ENCODE results near the gene MRPL22.
"Not testable (repeated sequence)": the region's sequence is repeated elsewhere in the genome, so short reads cannot be mapped to it uniquely, and the experiment has no call there.

The MRPL22 gene

DNA sequence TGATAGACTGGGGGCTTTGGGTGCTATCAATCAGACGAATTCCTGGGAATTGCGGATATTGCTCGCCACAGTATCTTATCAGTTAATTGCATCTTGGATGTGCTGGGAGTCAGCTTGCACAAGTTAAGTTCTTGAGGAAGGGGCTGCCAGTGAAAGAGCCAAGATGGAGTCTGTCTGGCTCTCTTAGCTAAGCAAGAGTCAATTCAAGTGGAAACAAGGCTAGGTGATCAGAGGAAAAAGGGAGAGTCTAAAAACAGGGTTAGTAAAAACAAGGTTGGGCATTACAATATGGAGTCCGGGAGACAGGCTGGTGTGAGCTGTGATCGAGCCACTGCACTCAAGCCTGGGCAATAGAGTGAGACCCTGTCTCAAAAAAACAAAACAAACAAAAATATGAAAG lies 1.5 kb upstream of the MRPL22 start:
- intact Hi-C loops (cut with DNase I), result loop anchor here (5.0 kb wide), 1 partner anchor 182 kb away; the partner anchor contains the start of gene LARP1
- DNase-seq, result not testable (repeated sequence)

DNA sequence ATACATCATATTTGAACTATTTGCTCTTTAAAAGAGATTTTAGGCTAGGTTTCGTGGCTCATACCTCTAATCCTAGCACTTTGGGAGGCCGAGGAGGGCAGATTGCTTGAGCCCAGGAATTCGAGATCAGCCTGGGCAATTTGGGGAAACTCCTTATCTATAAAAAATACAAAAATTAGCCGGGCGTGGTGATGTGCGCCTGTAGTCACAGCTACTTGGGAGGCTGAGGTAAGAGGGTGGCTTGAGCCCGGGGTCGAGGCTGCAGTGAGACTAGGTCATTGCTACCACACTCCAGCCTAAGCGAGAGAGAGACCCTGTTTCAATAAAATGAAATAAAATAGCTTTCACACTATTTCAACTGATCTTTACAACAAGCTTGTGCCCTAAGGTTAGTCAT lies 500 bp upstream of the MRPL22 start:
- intact Hi-C loops (cut with DNase I), result loop anchor here (5.0 kb wide), 1 partner anchor 83 kb away; the partner anchor contains the start of gene CNOT8
- no peak for DNase-seq

DNA sequence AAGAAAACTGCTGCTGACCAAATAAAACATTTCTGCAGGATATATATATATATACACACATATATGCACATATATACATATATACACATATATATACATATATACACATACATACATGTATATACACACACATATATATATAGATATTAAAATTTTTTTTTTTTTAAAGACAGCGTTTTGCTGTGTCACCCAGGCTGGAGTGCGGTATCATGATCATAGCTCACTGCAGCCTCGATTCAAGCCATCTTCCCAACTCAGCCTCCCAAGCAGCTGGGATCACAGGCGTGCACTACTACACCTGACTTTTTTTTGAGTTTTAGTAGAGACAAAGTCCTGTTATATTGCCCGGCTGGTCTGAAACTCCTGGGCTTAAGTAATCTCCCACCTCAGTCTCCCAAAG lies 2.7 kb downstream of the MRPL22 start:
- intact Hi-C loops (cut with DNase I), result loop anchor here (5.0 kb wide), 1 partner anchor 86 kb away; the partner anchor contains the start of gene CNOT8
- DNase-seq, result no peak

DNA sequence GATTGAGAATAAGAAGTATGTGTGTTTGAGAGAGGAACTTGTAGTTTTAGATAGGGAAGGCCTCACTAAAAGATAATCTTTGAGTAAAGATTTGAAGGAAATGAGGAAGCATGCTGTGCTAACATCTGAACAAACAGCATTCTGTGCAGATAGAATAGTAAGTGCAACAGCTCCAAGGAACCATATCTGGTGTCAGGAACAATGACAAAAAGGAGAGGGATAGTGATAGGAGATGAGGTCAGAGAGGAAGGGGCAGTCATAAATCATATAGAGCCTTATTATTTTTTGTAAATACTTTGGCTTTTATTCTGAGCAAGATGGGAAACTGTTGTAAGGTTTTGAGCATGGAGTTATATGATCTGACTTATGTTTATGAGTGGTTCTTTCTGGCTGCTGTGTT lies 3.8 kb downstream of the MRPL22 start:
- intact Hi-C loops (cut with DNase I), result loop anchor here (5.0 kb wide), 2 partner anchors 87 to 193 kb away; partner anchors contain the start of gene CNOT8

DNA sequence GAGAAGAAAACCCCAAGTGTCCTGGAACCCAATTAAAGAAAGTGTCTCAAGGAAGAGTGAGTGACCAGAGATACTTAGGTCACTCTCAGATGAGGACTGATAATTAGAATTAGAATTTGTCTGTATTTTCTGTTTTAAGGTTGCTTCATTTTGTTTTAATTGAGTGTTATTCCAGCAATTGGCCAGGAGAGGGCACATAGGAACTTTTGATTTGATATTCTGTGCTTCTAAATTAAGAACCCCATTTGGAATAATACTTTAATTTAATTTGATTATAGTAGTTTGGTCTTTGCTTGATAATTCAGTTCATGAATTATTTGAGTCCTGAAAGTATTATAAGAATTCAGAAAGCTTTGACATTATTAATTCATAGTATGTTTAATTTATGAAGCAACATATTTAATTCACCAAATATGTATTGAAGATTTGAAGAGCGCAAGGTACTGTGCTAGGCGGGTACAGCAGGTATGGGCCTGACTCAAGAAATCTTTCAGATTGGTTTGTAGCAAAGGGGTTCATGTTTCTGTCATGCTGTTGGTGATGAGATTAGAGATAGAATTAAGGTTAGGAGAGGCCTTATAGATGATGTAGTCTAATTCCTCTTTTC lies 4.9 kb downstream of the MRPL22 start:
- intact Hi-C loops (cut with DNase I), result loop anchor here (5.0 kb wide), 1 partner anchor 192 kb away; no protein-coding TSS in a partner anchor

More for the DNA sequence above, 3.8 kb downstream of the MRPL22 start:
- DNase-seq, result no peak

DNA sequence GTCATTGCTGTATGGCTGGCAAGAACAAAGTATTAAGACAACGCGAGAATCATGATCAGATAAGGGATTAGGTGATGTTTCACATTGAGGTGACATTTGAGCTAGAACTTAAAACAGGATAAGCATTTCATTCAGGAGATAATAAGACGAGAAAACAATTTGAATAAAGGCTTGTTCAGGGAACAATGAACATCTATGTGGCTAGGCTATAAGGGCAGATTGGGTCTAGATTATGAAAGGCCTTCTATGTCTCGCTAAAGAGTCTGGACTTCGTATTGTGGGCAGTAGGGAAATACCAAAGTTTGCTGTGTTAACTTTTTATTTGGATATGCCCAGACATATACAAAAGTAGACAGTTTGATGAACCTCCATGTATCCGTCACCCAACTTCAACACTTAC lies 6.9 kb downstream of the MRPL22 start:
- intact Hi-C loops (cut with DNase I), result loop anchor here (5.0 kb wide), 1 partner anchor 190 kb away; no protein-coding TSS in a partner anchor
- DNase-seq, result no peak

More for the DNA sequence above, 4.9 kb downstream of the MRPL22 start:
- DNase-seq, result no peak

DNA sequence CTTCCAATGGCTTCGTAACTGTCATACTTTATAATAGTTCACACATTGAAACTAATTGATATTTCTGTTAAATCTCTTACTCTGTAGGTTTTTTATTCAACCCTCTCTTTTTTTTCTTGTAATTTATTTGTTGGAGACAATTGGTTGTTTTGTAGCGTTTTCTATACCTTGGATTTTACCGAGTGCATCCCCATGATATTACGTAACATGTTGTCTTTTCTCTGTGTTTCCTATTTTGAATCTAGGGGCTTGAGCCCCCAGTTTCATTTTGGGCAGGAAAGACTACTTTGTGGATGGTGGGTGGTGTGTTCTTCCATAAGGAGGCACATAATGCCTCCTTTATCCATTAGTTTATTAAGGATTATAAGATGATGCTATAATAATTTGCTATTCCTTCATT lies 7.4 kb downstream of the MRPL22 start:
- intact Hi-C loops (cut with DNase I), result loop anchor here (5.0 kb wide), 1 partner anchor 189 kb away; no protein-coding TSS in a partner anchor
- DNase-seq, result no peak

DNA sequence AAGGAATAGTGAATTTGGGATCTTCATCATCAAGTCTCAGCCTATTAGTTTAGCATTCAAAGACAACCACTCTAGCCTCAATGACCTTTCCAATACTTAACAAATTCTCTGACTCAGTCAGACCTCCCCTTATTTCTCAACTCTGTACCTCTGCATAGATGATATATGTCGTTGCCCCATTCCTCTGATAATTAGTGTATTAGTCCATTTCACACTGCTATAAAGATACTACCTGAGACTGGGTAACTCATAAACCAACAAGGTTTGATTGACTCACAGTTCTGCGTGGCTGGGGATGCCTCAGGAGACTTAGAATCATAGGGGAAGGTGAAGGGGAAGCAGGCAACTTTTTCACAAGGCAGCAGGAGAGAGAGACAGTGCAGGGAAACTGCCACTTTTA lies 8.9 kb downstream of the MRPL22 start:
- no peak for DNase-seq
- intact Hi-C loops (cut with DNase I), result loop anchor here (5.0 kb wide), 1 partner anchor 188 kb away; no protein-coding TSS in a partner anchor

DNA sequence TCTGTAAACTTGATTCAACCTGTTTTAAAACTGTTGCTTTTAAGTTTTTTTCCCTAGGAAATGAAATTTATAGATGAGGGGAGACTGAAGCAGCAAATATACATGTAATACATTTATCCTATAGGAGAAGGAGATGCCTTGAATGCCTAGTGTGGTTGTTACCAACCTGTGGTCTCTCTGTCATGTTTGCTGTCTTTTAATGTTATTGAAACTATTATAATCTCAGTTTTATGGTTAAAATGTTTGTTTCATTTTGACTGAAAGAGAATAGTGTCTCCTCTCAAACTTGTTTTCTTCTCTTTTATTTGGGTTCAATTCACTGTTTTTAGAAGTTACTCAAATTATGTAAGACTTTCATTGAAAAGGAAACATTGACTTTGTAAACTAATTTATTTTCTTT lies 15.8 kb downstream of the MRPL22 start:
- DNase-seq, result no peak
- intact Hi-C loops (cut with DNase I), result no loop called here

DNA sequence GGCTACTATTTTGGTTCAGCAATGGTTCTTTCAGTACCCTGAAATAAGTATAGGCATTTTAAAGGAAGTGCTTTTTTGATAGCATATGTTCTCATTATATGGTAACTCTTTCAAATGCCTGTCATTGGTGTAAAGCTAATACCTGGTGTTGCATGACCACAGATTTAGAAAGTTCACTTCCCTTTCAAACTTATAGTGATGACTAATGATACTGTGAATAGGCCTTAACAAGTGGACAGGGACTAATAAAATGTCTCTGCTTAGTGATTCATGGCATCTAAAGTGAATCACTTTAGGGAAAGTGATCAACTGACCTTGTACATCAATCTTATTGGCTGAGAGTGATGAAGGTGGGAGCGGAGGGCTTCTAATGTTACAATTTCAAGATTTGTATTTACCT lies 21.6 kb downstream of the MRPL22 start:
- intact Hi-C loops (cut with DNase I), result no loop called here
- no peak for DNase-seq

DNA sequence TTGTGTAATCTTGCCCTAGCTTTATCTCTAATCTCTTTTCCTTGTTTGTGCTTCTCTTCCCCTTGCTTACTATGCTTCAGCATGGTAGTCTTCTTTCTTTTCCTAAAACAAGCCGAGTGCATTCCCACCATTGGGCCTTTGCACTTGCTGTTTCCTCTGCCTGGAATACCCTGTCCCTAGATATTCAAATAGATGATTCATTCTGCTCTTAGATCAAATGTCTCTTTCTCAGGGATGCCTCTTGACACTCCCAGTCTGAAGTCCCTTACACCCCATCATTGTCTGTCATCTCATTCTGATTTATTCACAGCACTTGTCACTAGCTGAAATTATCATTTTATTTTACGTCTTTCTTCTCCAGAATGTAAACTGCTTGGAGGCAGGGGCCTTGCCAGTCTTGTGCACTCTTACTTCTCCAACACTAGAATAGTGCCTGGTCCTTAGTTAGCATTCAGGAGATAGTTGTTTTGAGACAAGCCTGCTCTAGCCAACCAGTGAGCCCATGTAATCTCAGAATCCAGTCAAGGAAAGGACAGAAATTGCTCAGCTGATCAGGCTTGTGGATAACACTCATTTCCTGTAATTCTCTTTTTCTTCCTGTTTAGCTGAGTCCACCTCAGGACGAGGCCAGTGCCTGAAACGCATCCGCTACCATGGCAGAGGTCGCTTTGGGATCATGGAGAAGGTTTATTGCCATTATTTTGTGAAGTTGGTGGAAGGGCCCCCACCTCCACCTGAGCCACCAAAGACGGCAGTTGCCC lies 25.4 kb downstream of the MRPL22 start:
- DNase-seq, result no peak
- intact Hi-C loops (cut with DNase I), result no loop called here

DNA sequence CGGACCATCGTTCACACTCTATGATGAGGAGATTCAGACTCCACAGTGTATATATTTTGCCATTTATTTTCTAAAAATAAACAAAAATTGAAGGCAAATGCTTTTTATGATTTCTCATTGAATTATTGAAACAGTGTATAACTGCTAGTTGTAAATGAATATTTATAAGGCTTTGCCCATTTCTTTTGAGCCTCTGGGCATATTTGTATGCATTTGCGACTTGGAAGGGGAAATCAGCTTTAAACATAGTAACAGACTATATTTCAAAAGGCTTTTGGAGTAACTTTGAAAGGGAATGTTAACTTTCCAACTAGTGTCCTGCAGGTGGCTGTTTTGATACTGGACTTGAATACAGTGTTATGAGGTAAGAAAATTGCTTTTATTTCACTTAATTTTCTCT lies 26.0 kb downstream of the MRPL22 start:
- no peak for DNase-seq
- intact Hi-C loops (cut with DNase I), result no loop called here

DNA sequence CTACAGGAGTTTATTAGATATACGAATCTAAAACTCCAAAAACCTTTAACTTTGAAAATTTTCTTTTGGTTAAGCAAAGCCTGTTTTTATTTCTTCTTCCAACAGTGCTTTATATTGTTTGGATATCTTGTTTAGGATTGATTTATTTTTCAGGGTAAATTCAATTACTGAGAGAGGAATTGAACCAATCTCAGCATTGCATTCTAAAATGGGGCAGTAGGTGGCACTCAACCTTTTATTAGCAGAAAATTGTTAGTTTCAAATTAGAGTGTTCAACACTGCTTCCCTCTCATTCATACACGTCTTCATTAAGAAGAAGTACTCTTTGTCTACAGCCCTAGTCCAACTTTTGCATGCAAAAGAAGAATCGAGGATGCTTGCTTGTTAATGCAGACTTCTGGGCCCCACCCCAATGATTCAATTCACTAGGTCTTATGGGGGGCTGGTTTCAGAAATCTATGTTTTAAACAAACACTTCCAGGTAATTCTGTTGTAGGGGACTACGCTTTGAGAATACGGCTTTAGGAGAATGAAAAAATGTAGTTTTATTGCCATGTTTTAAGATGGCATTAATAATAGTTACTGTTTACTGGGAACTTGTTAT lies 26.6 kb downstream of the MRPL22 start:
- intact Hi-C loops (cut with DNase I), result no loop called here
- no peak for DNase-seq

DNA sequence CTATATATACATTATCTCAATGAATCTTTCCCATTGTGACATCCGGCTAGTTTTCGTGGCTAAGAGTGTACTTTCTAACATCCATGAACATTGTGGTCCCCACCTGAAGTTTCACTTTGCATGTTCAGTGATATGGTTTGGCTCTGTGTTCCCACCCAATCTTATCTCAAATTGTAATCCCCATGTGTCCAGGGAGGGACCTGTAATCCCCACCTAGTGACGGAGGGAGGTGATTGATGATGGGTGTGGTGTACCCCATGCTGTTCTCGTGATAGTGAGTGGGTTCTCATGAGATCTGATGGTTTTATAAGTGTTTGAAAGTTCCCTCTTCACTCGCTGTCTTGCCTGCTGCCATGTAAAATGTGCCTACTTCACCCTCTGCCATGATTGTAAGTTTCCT lies 28.1 kb downstream of the MRPL22 start:
- intact Hi-C loops (cut with DNase I), result no loop called here
- DNase-seq, result no peak

DNA sequence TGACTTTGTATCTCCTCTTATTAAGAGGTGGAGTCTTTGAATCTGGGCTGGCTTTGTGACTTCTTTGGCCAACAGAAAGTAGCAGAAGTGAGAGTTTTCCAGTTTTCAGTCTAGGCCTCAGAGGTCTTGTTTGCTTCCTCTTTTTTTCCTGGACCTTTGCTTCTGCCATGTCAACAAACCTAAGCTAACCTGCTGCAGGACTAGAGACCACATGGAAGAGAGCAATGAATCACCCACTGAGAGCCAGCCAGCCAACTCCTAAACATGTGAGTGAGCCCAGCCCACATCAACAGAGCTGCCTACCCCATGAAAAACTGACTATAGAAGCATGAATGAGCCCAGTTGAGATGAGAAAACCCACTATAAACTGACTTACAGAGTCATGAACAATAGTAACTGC lies 29.9 kb downstream of the MRPL22 start:
- intact Hi-C loops (cut with DNase I), result loop anchor here (5.0 to 10.0 kb wide), 2 partner anchors 177 to 1854 kb away; no protein-coding TSS in a partner anchor
- DNase-seq, result no peak

DNA sequence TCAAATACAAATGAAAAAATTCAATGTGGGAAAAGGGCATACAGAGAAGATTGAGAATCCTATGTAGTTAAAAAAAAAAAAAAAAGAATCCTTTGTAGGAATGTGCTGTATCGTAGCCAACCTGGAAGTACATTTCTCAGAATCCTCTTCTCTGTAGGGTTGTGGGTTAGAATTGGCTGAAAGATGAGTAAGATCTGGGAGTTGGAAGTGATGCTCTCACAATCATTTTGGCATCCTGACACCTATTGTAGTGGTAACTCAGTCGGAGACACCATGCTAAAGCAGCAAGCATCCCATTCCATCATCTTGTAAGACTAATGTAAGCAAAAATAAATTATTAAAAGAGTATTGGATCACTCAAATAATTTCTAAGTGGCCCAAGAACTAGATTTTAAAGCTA lies 30.6 kb downstream of the MRPL22 start:
- intact Hi-C loops (cut with DNase I), result loop anchor here (5.0 to 10.0 kb wide), 2 partner anchors 176 to 1853 kb away; no protein-coding TSS in a partner anchor
- DNase-seq, result no peak

DNA sequence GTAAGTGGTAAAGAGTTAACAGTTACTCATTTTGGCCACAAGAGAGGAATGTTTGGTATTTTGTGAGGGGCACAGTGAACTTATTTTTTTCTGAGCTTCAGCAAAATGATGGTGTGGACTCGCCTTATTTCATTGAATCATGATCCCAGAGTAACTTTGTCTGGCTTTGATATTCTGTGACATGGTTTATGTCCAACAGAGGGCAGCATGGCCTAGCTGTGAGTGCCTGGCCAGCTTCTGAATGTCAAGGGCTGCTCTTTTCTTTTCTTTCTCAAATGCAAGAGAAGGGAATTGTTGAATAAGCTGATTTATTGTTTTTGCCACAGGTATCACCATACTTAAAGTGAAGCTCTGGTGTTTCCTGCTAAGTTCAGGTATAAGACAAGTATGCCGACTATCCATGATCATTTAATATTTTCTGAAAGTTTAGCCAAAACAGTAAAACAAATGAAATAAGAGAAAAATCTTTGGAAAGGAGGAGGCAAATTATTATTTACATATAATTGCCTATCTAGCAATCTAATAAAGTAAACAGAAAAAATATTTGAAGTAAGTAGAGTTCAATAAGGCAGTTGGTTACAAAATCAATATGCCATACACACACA lies 31.7 kb downstream of the MRPL22 start:
- intact Hi-C loops (cut with DNase I), result loop anchor here (5.0 to 10.0 kb wide), 2 partner anchors 175 to 1852 kb away; no protein-coding TSS in a partner anchor
- peak in 6 of 10 donors; percentile 26 to 77 (median 48) for DNase-seq

DNA sequence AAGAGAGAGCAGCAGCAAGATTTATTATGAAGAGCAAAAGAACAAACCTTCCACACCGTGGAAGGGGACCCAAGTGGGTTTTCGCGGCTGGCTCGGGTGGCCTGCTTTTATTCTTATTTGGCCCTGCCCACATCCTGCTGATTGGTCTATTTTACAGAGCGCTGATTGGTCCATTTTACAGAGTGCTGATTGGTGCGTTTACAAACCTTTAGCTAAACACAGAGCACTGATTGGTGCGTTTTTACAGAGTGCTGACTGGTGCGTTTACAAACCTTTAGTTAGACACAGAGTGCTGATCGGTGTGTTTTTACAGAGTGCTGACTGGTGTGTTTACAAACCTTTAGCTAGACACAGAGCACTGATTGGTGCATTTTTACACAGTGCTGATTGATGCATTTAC lies 35.2 kb downstream of the MRPL22 start:
- intact Hi-C loops (cut with DNase I), result loop anchor here (10.0 kb wide), 1 partner anchor 1849 kb away; no protein-coding TSS in a partner anchor
- DNase-seq, result not testable (repeated sequence)

DNA sequence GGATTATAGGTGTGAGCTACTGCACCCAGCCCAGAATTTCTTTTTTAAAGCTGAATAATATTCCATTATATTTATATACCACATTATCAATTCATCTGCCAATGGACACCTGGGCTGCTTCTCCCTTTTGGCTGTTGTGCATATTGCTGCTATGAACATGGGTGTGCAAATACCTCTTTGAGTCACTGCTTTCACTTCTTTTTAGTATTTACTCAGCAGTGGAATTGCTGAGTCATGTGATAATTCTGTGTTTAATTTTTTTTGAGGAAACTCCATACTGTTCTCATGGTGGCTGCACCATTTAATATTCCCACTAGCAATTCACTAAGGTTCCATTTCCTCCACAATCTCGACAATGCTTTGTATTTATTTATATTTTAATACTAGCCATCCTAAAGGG lies 36.5 kb downstream of the MRPL22 start:
- intact Hi-C loops (cut with DNase I), result loop anchor here (10.0 kb wide), 1 partner anchor 1847 kb away; no protein-coding TSS in a partner anchor
- DNase-seq, result no peak

DNA sequence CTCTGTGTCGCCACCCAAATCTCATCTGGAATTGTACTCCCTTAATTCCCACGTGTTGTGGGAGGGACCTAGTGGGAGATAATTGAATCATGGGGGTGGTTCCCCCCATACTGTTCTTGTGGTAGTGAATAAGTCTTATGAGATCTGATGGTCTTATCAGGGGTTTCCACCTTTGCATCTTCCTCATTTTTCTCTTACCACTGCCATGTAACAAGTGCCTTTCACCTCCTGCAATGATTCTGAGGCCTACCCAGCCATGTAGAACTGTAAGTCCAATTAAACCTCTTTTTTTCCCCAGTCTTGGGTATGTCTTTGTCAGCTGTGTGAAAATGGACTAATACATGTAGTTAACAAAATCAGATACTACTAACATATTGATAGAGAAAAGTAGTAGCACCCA lies 37.4 kb downstream of the MRPL22 start:
- DNase-seq, result not testable (repeated sequence)
- intact Hi-C loops (cut with DNase I), result loop anchor here (10.0 kb wide), 1 partner anchor 1847 kb away; no protein-coding TSS in a partner anchor
